HepG2 (cell line): Measurements from ENCODE around the gene AGT. TPM values are rescaled to one million over a fixed set of nuclear protein-coding genes. Genes with fewer than 3 reads are reported as not detected.

ENCODE experiments used
- ATAC-seq: fragments of 200-7000 bp; cut with Tn5 transposase; 3 replicates; pipeline ENCODE4 v1.9.1; 2020; ENCODE audit warnings: mild to moderate bottlenecking, moderate library complexity
- BruUV-seq: library from RNA; stranded (reverse); fragments of 400-500 nt; replicated peaks from 2 replicates; lab custom pipeline; 2021; lab: Mats Ljungman, UMichigan
- CTCF ChIA-PET: fragments of 300-600 bp; formaldehyde crosslinking; extraction: SDS; loops from one replicate; lab custom pipeline; 2021; ENCODE audit warnings: low total read pairs, inconsistent platforms, low intra/inter-chr PET ratio; lab: Yijun Ruan, JAX
- POLR2A ChIA-PET: fragments of 350-600 bp; sonication (Branson Sonifier 250); formaldehyde crosslinking; loops from one replicate; lab custom pipeline; 2020; ENCODE audit warnings: antibody characterized with exemption, inconsistent platforms; lab: Yijun Ruan, JAX
- DNase-seq: peaks from one replicate; pipeline ENCODE4 v3.0.0-alpha.2; 2015; ENCODE audit warnings: low spot score
- FAIRE-seq: peaks from 3 replicates; lab custom pipeline; 2011; peaks lifted over from hg19 to GRCh38; lab: Jason Lieb, UNC
- H2AFZ ChIP-seq: one replicate; pipeline ENCODE4 v1.6.1; 2011; ENCODE audit warnings: low read length, inconsistent platforms
- H3K27ac ChIP-seq: fragments of 300-600 bp; 3 replicates; pipeline ENCODE4 v1.8.0; 2011; ENCODE audit warnings: mixed run types, mild to moderate bottlenecking, mixed read lengths, low read length, inconsistent platforms; ENCODE audit not compliant: insufficient read depth; ENCODE audit errors: extremely low read length
- H3K27me3 ChIP-seq, 2 experiments: fragments of 200-600 bp in 1 of 2; 2 replicates in 1 of 2; 3 replicates in 1 of 2; pipeline versions ENCODE4 v1.6.0 to v1.8.0; 2011; ENCODE audit warnings: low read length in 2 of 2, mild to moderate bottlenecking in 2 of 2, moderate library complexity in 2 of 2, inconsistent platforms in 1 of 2; ENCODE audit not compliant: insufficient read depth in 2 of 2, control insufficient read depth in 1 of 2
- H3K36me3 ChIP-seq, 2 experiments: fragments of 200-600 bp in 1 of 2; replicated peaks in 1 of 2; 2 replicates in 1 of 2; 3 replicates in 1 of 2; pipeline versions ENCODE4 v1.5.1 to v1.8.0; 2011; ENCODE audit warnings: low read length in 2 of 2, inconsistent platforms in 1 of 2; ENCODE audit not compliant: insufficient read depth in 2 of 2, control insufficient read depth in 1 of 2
- H3K4me1 ChIP-seq: 2 replicates; pipeline ENCODE4 v1.5.1; 2012; ENCODE audit warnings: low read length, inconsistent platforms; ENCODE audit not compliant: insufficient read depth
- H3K4me2 ChIP-seq: 2 replicates; pipeline ENCODE4 v1.6.0; 2011; ENCODE audit warnings: low read depth, low read length, inconsistent platforms
- H3K4me3 ChIP-seq, 3 experiments: fragments of 200-600 bp in 1 of 3; sonication (generic), shearing (Covaris generic) in 1 of 3; replicated peaks in 1 of 3; 2 replicates each; pipeline ENCODE4 v1.5.1; 2011 to 2016; ENCODE audit warnings: low read length in 3 of 3, inconsistent platforms in 2 of 3, low read depth in 2 of 3, mild to moderate bottlenecking in 2 of 3, control low read depth in 1 of 3, mixed read lengths in 1 of 3; ENCODE audit not compliant: insufficient read depth in 1 of 3
- H3K79me2 ChIP-seq: one replicate; pipeline ENCODE4 v1.6.1; 2011; ENCODE audit warnings: low read length, inconsistent platforms; ENCODE audit not compliant: insufficient read depth
- H3K9ac ChIP-seq: 2 replicates; pipeline ENCODE4 v1.6.0; 2011; ENCODE audit warnings: mild to moderate bottlenecking, low read depth, low read length, inconsistent platforms; ENCODE audit not compliant: insufficient read depth
- H3K9me3 ChIP-seq: 2 replicates; pipeline ENCODE4 v1.5.1; 2012; ENCODE audit warnings: mild to moderate bottlenecking, low read length
- H4K20me1 ChIP-seq: 2 replicates; pipeline ENCODE4 v1.6.0; 2011; ENCODE audit warnings: inconsistent platforms, mild to moderate bottlenecking, low read length, moderate library complexity; ENCODE audit not compliant: insufficient read depth
- CREB3 ChIP-seq: sonication (generic); formaldehyde crosslinking; IDR thresholded peaks from 2 replicates; pipeline ENCODE4 v1.5.0; 2020; ENCODE audit warnings: missing genetic modification reagents
- ELF4 ChIP-seq: sonication (generic); formaldehyde crosslinking; IDR thresholded peaks from 2 replicates; pipeline ENCODE4 v1.5.0; 2020; ENCODE audit warnings: missing genetic modification reagents, mild to moderate bottlenecking, moderate library complexity, borderline replicate concordance
- FOXJ3 ChIP-seq: sonication (generic); formaldehyde crosslinking; IDR thresholded peaks from 2 replicates; pipeline ENCODE4 v1.4.0; 2020; ENCODE audit warnings: missing genetic modification reagents, mild to moderate bottlenecking, borderline replicate concordance
- GATAD2A ChIP-seq: IDR thresholded peaks from 2 replicates; pipeline ENCODE4 v1.6.1; 2016
- MED13 ChIP-seq: sonication (generic); formaldehyde crosslinking; IDR thresholded peaks from 2 replicates; pipeline ENCODE4 v1.5.0; 2020; ENCODE audit warnings: missing genetic modification reagents
- PAF1 ChIP-seq: IDR thresholded peaks from 2 replicates; pipeline ENCODE4 v1.6.1; 2016; ENCODE audit warnings: missing genetic modification reagents, missing compliant biosample characterization
- PCBP2 ChIP-seq: fragments of 200-400 bp; formaldehyde crosslinking; optimal IDR thresholded peaks from 2 replicates; pipeline ENCODE3; 2018; ENCODE audit warnings: low read length, low read depth; ENCODE audit not compliant: poor library complexity, severe bottlenecking
- POGZ ChIP-seq: sonication (generic); formaldehyde crosslinking; IDR thresholded peaks from 2 replicates; pipeline ENCODE4 v1.4.0; 2020; ENCODE audit warnings: mild to moderate bottlenecking, missing genetic modification reagents
- PRPF4 ChIP-seq: fragments of 200-400 bp; formaldehyde crosslinking; IDR thresholded peaks from 2 replicates; pipeline ENCODE4 v1.6.1; 2016; ENCODE audit warnings: low read length, low read depth; ENCODE audit not compliant: poor library complexity, severe bottlenecking
- RBM22 ChIP-seq: fragments of 200-400 bp; formaldehyde crosslinking; optimal IDR thresholded peaks from 2 replicates; pipeline ENCODE3; 2017; ENCODE audit warnings: mild to moderate bottlenecking, low read length, moderate library complexity
- REPIN1 ChIP-seq: sonication (generic); formaldehyde crosslinking; IDR thresholded peaks from 2 replicates; pipeline ENCODE4 v1.8.0; 2022; ENCODE audit warnings: missing genetic modification reagents, low read depth, mild to moderate bottlenecking, borderline replicate concordance
- TCF7 ChIP-seq: sonication (generic); IDR thresholded peaks from 2 replicates; pipeline ENCODE4 v1.6.1; 2016; ENCODE audit warnings: antibody characterized with exemption, low read depth
- ZBTB33 ChIP-seq: sonication (generic); formaldehyde crosslinking; IDR thresholded peaks from 2 replicates; pipeline ENCODE4 v1.4.0; 2020; ENCODE audit warnings: missing genetic modification reagents
- ZFYVE20 ChIP-seq: sonication (generic); formaldehyde crosslinking; IDR thresholded peaks from 2 replicates; pipeline ENCODE4 v1.8.0; 2023; ENCODE audit warnings: low read depth, mild to moderate bottlenecking, moderate library complexity, missing genetic modification reagents, borderline replicate concordance
- ZNF331 ChIP-seq: sonication (generic); formaldehyde crosslinking; IDR thresholded peaks from 2 replicates; pipeline ENCODE4 v1.4.0; 2020; ENCODE audit warnings: missing genetic modification reagents
- ZNF589 ChIP-seq: sonication (generic); formaldehyde crosslinking; conservative IDR thresholded peaks from 2 replicates; pipeline ENCODE4 v1.8.0; 2022; ENCODE audit warnings: mild to moderate bottlenecking, moderate library complexity, missing genetic modification reagents
- WGBS: methylation state at CpG from one replicate; pipeline ENCODE4 v1.1.6; 2017; ENCODE audit warnings: low lambda C conversion rate; 5-methylcytosine and 5-hydroxymethylcytosine counted together
- in situ Hi-C: cut with HindIII; loops from 2 replicates; pipeline ENCODE4 v1.10.0; 2017; ENCODE audit warnings: low pct_unique_long_range_greater_than_20kb; ENCODE audit not compliant: extremely low pct_ligation_motif_present
- intact Hi-C: fragments of 100-400 bp; cut with micrococcal nuclease; formaldehyde crosslinking; loops from one replicate; pipeline ENCODE4 v1.10.0; 2022; ENCODE audit not compliant: unreplicated experiment
- polyA plus RNA-seq, 8 experiments: library from polyadenylated mRNA; depleted of rRNA in 3 of 8; stranded (reverse) in 7 of 8; unstranded in 1 of 8; fragments of >200 nt; fragmentation: Illumina TruSeq in 4 of 8; extraction: Trizol in 4 of 8; gene quantifications; 2 replicates each; pipeline versions ENCODE4 v1.2.1 to v1.2.3, GENCODE V29; 2011 to 2016; ENCODE audit warnings: low read depth in 4 of 8, missing spikeins in 1 of 8, mixed read lengths in 1 of 8; ENCODE audit not compliant: insufficient read depth in 1 of 8
- total RNA-seq, 5 experiments: library from RNA; depleted of rRNA; stranded (reverse); fragments of >200 nt; fragmentation: Illumina TruSeq; extraction: Trizol; gene quantifications; 2 replicates each; pipeline ENCODE4 v1.2.3, GENCODE V29; 2016; ENCODE audit warnings: low read depth in 1 of 5
- TF ChIP-seq, protein P1 (sequence below): sonication (generic); formaldehyde crosslinking; IDR thresholded peaks from 2 replicates; pipeline ENCODE4 v1.5.0; 2020; ENCODE audit warnings: missing genetic modification reagents
- TF ChIP-seq, protein P2 (sequence below): sonication (generic); formaldehyde crosslinking; IDR thresholded peaks from 2 replicates; pipeline ENCODE4 v1.8.1; 2023; ENCODE audit warnings: missing genetic modification reagents, mild to moderate bottlenecking, borderline replicate concordance

The AGT gene
- total and polyA plus RNA-seq, 2 of the 13 experiments (the other 11 are each of a cell fraction or from before 2014, with no cell fraction given), result 892 to 2,071 TPM

GRCh38 chr1:230701895-230702768 is 11.8 kb downstream of the AGT start (continued):
- peak; percentile 83 for TF ChIP-seq RBM22
- TF ChIP-seq ELF4 (CRISPR knock-in tag), result no peak

- intact Hi-C loops (no loop called here), in situ Hi-C loops (loop anchor here (5.0 kb wide), 1 partner anchor 59 kb away; the partner anchor contains the start of gene COG2)
- no peak for ATAC-seq
- Histone ChIP-seq H3K79me2 (peaks cover 11% of the 10 kb centered on the region), H3K36me3 (peaks cover 14 to 32% of the 10 kb centered on the region in 2 experiments), H3K27me3 (no peaks in the 10 kb centered on the region), H3K4me2 (peak overlapping the region; percentile 45; the same call in 1 of the 2 replicates), H3K4me1 (peaks cover 72% of the 10 kb centered on the region), H3K9ac (peak overlapping the region; percentile 53; the same call in 1 of the 2 replicates), H2AFZ (no peak overlapping the region), H3K27ac (peak overlapping the region; percentile 89), H3K9me3 (no peaks in the 10 kb centered on the region), H4K20me1 (peaks cover 33% of the 10 kb centered on the region; the same call in 1 of the 2 replicates), H3K4me3 (no peak overlapping the region)
- POLR2A ChIA-PET, result interaction anchor here (1.0 to 5.3 kb wide), 4 partner anchors 11 to 52 kb away, joined by 3 to 94 read pairs (median 8); partner anchors contain the start of gene AGT
- no peak for DNase-seq
- FAIRE-seq, result no peak
- 98% methylated on average over 17 of the region's 17 CpGs for WGBS
- BruUV-seq, result no TSS peak
- CTCF ChIA-PET, result no interaction called here
- TF ChIP-seq GATAD2A (CRISPR knock-in tag) (no peak), CREB3 (CRISPR knock-in tag) (no peak), PCBP2 (no peak), POGZ (CRISPR knock-in tag) (no peak), TCF7 (no peak), REPIN1 (0 out of 2 replicates have a peak, but pooled peaks have one; percentile 7), ZBTB33 (CRISPR knock-in tag) (peak; percentile 77), ZNF589 (CRISPR knock-in tag) (no peak), FOXJ3 (no peak), RBM22 (peak; percentile 77), ZFYVE20 (CRISPR knock-in tag) (no peak), ZNF331 (CRISPR knock-in tag) (no peak), PAF1 (peak; percentile 96), PRPF4 (peak; percentile 22), MED13 (no peak)
- TF ChIP-seq, protein P1, sequence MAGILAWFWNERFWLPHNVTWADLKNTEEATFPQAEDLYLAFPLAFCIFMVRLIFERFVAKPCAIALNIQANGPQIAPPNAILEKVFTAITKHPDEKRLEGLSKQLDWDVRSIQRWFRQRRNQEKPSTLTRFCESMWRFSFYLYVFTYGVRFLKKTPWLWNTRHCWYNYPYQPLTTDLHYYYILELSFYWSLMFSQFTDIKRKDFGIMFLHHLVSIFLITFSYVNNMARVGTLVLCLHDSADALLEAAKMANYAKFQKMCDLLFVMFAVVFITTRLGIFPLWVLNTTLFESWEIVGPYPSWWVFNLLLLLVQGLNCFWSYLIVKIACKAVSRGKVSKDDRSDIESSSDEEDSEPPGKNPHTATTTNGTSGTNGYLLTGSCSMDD, result 0 out of 2 replicates have a peak, but pooled peaks have one; percentile 37
- TF ChIP-seq, protein P2, sequence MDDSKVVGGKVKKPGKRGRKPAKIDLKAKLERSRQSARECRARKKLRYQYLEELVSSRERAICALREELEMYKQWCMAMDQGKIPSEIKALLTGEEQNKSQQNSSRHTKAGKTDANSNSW, result 0 out of 2 replicates have a peak, but pooled peaks have one; percentile 37
Measured at GRCh38 chr1:230701434-230701833, 12.5 kb downstream of the AGT start.
